SK-N-DZ (cell line): Measurements from ENCODE around the gene SLC35F3.
A peak's percentile ranks its signal among the peaks of the same experiment; 100 is the strongest.
"Not testable (repeated sequence)": the region's sequence is repeated elsewhere in the genome, so short reads cannot be mapped to it uniquely, and the experiment has no call there.

Source experiments
- DNase-seq: peaks from one replicate; pipeline ENCODE4 v3.0.0-alpha.2; 2015; ENCODE audit warnings: low spot score

The SLC35F3 gene

DNA sequence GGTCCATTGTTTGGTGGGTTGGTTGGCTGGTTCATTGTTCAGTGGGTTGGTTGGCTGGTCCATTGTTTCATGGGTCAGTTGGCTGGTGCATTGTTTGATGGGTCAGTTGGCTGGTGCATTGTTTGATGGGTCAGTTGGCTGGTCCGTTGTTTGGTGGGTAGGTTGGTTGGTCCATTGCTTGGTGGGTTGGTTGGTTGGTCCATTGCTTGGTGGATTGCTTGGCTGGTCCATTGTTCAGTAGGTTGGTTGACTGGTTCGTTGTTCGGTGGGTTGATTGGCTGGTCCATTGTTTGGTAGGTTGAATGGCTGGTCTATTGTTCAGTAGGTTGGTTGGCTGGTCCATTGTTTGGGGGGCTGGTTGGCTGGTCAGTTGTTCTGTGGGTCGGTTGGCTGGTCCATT lies 343.3 kb downstream of the SLC35F3 start:
- DNase-seq = not testable (repeated sequence)

- DNase-seq = no peak
These were observed 346.3 kb downstream of the SLC35F3 start for GRCh38 chr1:234250747-234251146.

GRCh38 chr1:234253732-234254131 lies 349.3 kb downstream of the SLC35F3 start:
- no peak for DNase-seq

GRCh38 chr1:234256359-234256758 lies 351.9 kb downstream of the SLC35F3 start:
- DNase-seq = no peak

GRCh38 chr1:234258071-234258470 lies 353.6 kb downstream of the SLC35F3 start:
- no peak for DNase-seq

DNA sequence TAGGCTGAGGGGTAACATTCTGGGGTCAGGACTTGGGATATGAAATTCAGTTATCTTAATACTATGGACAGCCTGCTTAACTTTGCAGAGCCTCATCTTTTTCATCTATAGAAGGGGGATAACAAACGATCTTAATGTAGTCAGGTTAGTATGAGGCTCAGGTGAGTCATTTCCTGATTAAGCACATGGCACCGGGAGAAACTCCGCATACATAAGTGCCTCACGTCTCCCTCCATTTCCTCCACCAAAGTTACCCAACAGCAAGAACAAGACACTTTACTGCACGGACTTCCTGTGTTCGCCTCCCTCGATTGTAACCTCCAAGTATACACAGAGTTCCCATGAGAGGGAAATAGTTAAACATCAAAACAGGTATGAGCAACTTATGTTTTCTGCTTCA lies 356.1 kb downstream of the SLC35F3 start:
- DNase-seq = no peak

DNA sequence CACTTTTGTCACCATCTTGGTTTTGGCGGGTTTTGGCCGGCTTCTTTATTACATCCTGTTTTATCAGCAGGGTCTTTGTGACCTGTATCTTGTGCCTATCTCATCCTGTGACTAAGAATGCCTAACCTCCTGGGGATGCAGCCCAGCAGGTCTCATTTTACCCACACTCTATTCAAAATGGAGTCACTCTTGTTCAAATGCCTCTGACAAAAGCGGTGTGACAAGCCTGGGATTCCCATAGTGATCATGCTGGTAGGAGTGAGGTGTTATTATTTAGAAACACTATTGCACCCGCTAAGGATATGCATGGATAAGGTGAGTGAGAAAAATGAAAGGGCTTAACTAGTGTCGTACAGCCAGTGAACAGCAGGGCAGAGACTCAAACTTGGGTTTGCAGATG lies 357.1 kb downstream of the SLC35F3 start:
- DNase-seq = no peak

GRCh38 chr1:234262007-234262753 lies 357.7 kb downstream of the SLC35F3 start:
- DNase-seq = no peak

DNA sequence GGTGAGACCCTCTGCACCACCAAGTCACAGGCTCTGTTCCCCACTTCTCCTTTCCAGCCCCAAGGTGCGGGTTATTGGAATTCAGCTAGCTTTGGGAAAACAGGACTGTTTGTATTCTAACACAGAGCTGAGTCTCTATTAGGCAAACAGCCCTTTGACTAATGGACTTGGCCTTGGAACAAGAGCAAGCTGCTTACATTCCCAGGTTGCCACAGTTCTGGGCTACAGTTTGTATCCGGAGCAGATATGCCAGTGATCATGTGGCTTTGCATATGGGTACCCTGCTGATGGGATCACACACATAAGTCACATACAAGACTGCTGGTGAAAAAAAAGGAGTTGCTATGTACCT lies 358.3 kb downstream of the SLC35F3 start:
- DNase-seq = no peak

GRCh38 chr1:234264832-234265231 lies 360.4 kb downstream of the SLC35F3 start:
- DNase-seq = no peak

DNA sequence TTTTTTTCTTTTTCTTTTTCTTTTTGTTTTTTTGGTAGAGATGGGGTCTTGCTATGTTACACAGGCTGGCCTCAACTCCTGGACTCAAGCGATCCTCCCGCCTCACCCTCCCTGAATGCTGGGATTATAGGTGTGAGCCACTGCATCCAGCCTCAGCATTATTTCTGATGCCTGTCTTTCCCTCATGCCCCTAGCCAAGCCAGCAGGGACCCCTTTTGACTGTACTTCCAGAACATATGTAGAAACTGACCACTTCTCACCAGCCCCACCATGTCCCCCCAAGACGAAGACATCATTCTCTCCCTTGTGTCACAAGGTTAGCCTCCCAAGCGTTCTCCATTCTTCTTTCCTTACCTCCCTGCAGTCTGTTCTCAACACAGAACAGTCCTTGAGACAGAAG lies 360.8 kb downstream of the SLC35F3 start:
- no peak for DNase-seq

DNA sequence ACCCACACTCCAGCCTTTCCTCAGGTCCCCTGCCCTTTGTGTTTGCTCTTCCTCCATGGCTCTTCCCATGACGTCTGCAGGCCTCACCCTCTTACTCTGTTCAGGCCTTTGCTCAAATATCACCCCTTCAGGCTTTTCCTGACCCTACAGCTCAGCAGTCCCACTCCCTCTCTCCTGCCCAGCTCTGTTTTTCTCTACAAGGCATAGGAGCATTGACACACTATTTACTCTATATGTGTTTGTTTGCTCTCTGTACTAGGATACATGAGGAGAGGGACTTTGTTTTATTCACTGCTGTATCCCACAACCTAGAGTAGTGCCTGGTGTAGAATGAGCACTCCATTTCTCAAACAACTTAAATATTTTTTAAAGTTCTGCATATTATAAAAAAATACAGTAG lies 361.4 kb downstream of the SLC35F3 start:
- DNase-seq = no peak

DNA sequence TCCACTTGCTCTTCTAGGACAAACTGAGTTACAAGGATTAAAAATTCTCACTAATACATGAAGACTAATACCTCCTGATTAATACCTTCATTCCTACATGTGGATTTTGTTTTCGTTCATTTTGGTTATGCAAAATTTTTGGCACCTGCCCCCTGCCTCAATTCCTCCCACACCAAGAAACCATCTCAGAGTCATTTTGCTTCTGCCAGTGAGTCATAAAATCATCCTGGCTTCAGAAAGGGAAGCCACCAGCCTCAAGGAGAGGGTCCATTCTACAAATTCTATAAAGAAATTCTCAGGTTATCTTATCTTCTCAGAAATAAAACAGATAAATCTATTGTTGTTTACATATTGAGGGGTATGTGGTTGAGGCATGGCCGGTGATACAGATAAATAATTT lies 365.6 kb downstream of the SLC35F3 start:
- DNase-seq = no peak

DNA sequence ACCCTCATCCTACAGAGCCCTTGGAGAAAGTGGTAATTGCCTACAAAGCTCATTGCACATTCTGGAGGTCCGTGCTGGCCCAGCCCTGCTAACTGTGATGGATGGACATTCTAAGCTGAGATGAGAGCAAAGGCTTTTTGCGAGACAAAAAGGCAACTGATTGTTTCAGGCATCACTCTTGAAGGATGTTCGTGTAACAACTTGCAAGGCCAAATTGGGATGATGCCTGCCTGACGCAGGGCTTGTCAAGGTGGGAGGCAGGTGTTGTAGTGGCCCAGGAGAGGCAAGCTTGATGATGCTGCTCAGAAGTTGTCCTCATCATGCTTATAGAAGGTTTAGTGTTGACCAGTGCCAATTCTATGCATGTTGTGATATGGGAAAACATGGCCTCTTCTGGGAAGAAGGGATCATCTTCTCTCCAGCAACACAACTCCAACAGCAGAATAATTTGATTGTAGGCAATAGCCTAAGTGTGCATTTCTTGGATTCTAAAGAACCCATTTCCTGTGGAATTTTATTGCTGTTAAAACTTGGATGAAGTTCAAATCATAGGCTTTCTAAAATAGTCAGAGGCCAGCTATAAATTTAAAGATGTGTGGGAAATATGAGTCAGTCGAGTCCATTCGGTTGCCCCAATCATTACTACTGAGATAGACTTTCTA lies 366.2 kb downstream of the SLC35F3 start:
- DNase-seq = no peak

GRCh38 chr1:234271243-234271606 lies 366.7 kb downstream of the SLC35F3 start:
- no peak for DNase-seq

GRCh38 chr1:234272656-234273312 lies 368.3 kb downstream of the SLC35F3 start:
- no peak for DNase-seq

DNA sequence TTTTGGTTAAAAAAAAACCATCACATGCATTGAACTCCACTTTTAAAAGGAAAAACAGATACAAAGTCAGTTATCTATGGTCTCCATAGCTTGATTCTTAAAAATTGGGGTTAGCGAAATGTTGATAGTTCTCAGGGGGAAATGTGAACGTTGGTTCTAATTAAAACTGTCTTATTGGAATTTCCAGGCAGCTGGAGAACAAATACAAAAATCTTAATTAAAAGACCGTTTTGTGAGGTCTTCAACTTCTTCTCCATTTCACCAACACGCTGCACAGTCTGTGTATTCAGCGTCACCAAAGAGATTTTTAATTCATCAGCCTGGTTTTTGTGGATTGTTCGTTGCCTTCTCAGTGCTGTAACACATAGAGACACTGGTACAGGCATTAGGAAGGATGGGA lies 369.5 kb downstream of the SLC35F3 start:
- DNase-seq = no peak

DNA sequence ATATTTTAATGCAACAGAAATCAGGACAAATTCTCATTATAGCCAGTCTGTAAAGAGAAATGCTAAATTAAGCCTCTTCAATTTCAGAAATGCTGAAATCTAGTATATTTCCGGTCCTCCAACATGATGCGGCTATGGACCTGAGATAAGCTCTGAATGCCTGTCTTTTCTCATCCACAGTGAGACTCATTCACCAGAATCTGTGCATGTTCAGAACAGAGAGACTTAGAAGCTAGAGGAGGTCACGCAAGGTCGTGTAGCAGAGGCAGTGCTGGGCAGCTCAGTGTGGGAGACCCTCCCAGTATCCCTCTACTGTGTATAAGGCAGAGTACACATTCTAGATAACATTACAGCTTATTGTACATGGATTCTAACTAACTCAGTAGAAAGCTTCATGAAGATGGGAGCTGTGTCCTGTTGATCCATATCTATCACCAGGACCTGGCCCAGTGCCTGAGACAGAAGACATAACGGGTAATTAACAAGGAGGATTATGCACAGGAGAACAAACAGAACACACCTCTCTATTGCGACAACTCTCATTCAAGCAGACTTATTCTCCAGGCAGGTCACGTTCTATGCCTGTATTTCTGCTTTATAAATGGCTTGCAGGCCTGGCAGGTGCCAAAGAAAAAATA lies 371.8 kb downstream of the SLC35F3 start:
- peak; percentile 40 for DNase-seq

GRCh38 chr1:234277161-234277868 lies 372.8 kb downstream of the SLC35F3 start:
- no peak for DNase-seq

DNA sequence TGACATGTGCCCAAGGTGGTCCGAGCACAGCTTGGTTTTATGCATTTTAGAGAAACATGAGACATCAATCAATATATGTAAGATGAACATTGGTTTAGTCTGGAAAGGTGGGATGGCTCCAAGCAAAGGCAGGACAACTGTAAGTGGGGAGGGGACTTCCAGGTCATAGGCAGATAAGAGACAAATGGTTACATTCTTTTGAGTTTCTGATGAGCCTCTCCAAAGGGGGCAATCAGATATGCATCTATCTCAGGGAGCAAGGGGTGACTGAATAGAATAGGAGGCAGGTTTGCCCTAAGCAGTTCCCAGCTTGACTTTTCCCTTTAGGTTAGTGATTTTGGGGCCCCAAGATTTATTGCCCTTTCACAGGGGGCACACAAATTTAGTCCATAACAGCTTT lies 374.5 kb downstream of the SLC35F3 start:
- no peak for DNase-seq

- no peak for DNase-seq
These were observed 376.0 kb downstream of the SLC35F3 start for GRCh38 chr1:234280500-234280899.
